ENCODE data around the gene GPS1.
A peak's percentile ranks its signal among the peaks of the same experiment; 100 is the strongest.

GPS1 gene

DNA sequence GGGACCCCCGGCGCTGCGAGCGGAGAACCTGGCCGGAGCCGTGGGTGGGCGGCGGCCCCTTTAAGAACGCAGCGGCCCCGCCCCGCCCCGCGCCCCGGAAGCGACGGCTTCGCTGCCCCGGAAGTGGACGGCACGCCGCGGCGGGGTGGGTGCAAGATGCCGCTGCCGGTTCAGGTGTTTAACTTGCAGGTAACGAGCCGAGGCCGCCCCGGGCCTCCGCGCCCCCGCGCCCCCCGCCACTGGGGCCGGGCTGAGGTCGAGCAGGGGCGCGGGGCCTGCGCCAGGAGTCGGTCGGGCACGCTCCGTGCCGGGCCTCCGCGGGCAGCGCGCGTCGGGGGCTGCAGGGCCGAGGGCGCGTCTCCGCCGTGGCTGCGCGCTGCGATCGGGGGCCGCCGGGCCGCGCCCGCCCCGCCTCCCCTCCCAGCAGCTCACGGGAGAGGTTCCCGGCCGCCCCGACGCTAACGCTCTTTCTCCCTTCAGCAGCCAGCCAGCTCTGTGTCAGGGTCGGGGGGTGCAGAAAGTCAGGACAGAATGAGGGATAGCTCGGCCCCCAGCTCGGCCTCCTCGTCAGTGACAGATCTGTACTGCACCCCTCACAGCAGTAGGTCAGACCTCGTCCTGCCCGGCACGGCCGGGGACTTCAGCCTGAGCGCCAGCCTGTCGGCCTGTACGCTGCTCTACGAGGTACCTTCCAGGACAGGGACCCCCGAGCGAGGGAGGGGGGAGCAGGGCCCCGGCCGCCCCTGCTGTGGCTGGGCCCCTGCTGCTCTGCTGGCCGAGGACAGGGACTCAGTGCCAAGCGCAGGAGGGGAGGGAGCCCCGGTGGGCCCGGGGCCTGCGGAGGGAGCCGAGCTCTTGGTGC is at the start of gene GPS1, which contains the start of gene RFNG:
Gene GPS1, plus strand, starts transcription at position 123 of the 862 bp plus-strand sequence. Its CDS starts 34 bp downstream, at position 157.
Gene RFNG, minus strand, starts transcription at position 36 of the 862 bp plus-strand sequence. CDS start 45 bp downstream, outside the sequence.
- peak; percentile 80 for DNase-seq

DNA sequence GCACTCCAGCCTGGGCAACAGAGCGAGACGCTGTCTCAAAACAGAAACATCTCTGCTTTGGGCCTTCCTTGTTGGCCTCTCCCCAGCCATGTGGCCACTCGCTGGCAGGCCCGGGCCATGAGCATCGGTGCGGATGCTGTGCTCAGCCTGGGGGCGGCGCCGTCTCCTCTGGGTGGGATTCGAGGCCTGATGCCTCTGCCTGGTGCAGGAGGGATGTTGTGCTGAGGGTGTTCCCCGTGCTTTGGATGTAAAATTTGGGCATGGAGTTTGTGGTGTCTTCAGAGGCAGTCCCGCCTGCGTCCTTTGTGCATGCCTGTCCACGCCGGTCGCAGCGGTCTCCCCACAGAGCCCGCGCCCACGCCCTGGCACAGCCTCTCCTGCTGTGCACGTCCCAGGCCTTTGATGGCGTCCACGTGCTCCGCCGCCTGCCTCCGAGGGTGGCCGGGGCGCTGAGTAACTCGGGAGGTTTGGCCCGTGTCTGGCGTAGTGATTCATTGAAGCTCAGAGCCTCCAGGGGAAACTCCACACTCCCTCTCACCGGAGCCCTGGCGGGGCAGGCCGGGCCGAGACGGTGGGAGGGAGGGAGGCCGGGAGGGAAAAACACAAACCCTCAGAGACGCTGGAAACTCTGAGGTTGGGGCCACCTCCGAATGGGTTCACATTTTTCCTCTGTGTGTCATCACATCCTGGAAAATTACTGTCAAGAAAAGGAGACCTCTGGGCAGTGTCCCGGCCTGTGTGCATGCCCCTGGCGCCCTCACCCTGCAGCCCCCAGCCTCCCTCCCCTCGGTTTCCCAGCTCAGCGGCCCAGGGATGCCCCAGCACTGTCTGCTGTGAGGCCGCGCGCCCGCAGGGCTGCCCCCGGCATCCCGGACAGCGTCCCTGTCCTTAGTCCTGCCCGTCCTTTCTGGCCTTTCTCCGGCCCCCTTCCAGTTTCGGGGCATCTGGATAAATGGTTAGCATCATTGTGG is 48.0 kb upstream of the GPS1 start:
- peak in 1 of 2 donors; percentile 40 for DNase-seq

DNA sequence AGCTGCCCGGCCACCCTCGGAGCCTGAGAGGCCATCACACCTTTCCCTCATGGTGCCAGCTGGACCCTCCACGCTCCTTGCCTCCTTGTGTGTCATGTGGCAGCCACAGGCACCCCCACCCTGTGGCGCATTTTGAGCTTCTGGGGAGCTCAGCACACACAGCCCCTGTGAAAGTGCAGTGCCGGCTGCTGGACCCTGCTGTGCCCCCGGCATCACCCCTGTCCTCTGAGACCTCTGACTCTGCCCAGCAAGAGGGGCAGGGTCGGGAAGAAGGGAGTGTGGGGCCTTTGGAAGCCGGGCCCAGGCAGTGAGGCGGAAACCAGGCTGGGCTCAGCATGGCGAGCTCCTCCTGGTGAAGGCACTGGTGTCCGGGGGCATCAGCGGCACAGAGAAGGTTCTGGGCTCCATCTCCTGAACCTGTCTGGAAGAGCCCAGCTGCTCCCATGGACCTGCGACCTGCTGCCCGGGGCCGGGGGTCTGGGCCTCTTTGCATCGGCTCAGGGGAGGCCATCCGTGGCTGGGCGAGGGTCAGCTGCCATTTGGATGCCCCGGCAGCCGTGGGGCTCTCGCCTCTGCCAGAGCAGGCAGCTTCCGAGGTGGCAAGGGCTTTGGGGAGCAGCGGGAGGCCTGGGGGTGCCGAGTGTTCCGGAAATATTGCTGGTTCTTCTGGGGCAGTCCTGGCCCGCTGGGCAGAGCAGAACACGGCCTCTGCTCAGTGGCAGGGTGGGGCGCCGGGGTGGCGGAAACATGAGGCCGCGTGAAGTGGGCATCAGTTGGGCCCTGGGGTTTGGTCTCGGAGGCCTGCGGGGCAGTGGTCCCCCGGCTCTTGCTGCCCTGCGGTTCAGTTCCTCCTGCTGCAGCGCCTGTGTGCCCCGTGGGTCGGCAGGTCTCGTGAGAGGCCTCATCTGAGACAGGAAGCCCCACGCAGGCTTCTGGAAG is 46.9 kb upstream of the GPS1 start:
- DNase-seq: no peak

DNA sequence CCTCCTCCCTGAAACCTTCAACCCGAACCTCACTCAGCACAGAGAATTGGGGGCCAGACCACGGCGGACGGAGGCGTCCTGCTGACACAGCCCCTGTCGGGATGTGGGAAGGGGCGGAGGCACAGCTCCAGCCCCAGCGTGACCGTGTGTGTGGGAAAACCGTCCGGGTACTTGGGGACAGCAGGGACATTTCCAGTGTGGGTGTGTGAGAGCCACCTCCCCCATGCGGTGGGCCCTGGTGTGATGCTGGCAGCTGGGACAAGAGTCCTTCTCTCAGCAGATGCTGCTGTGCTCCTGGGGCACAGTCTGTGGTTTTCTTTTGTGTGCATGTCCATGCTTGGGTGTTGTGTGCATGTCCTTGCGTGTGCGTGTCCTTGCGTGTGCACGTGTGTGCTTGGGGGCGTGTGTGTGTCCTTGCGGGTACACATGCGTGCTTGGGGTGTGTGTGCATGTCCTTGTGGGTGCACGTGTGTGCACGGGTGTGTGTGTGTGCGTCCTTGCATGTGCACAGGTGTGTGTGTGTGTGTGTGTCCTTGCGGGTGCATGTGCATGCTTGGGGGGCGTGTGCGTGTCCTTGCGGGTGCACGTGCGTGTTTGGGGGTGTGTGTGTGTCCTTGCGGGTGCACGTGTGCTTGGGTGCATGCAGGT is 45.9 kb upstream of the GPS1 start:
- no peak for DNase-seq

DNA sequence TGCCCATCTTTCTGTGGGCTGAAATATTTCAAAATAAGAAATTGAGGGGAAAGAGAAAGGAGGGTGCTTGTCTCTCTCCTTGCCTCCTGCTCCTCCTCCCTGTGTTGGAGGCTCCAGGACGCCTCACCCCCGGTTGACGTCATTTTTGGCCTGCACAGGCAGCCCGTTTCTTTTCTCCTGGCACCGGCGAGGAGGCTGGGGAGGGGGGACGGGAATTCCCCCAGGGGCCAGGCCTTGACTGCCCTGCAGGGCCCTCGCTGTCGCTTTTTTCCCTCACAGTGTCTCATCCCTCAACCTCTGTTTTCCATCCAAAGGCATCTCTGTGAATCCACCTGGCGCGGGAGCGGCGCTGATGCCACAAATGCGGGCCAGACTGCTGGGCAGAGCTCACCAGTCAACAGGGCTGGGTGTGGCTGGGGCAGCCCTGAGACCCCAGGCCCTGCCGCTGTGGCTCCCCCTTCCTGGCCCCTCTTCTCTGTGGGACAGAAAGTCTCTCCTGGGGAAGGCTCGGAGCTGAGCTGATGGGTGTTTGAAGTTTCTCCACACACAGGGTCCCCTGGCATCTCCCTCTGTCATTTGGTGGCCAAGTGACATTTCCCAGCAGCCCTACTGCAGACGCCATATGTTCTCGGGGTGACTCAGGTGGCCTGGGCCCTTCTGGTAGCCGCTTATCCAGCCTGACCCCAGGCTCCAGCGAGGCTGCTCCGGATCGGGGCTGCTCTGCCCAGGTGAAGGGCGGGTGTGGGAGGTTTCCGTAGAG is 45.0 kb upstream of the GPS1 start:
- no peak for DNase-seq

DNA sequence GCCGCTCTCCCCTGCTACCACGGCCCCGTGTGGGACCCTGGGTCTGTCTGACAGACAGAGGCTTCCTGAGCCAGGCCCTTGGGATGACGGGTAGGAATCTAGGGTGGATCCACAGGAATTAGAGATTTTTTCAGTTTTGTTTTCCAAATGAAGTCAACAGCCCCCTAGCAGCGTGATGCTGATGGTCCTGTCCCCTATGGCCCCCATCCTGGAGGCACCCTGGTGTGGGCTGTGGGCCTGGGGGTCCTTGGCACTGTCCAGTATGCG is 44.5 kb upstream of the GPS1 start:
- no peak for DNase-seq

GRCh38 chr17:82007495-82008257 is 44.0 kb upstream of the GPS1 start:
- DNase-seq: no peak

- no peak for DNase-seq
Measured at GRCh38 chr17:82008258-82008940, 43.3 kb upstream of the GPS1 start.

DNA sequence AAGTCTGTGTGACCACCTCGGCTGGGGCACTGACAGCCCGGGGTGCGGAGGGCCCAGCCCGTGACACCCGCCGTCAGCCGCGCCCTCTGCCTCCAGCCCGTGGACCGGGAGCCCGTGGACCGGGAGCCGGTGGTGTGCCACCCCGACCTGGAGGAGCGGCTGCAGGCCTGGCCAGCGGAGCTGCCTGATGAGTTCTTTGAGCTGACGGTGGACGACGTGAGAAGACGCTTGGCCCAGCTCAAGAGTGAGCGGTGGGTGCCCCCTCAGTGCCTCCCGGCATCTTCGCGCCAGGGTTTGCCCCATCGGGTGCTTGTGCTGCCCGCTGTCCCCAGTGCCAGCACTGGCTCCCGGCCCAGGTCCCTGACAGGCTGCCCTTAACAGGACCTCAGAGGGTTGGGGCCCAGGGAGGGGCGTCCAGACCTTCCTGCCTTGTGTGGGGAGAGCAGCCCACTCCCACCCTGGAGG is 42.7 kb upstream of the GPS1 start:
- no peak for DNase-seq

- no peak for DNase-seq
Measured at GRCh38 chr17:82009413-82009812, 42.3 kb upstream of the GPS1 start.

GRCh38 chr17:82010575-82011525 is 40.8 kb upstream of the GPS1 start:
- no peak for DNase-seq

DNA sequence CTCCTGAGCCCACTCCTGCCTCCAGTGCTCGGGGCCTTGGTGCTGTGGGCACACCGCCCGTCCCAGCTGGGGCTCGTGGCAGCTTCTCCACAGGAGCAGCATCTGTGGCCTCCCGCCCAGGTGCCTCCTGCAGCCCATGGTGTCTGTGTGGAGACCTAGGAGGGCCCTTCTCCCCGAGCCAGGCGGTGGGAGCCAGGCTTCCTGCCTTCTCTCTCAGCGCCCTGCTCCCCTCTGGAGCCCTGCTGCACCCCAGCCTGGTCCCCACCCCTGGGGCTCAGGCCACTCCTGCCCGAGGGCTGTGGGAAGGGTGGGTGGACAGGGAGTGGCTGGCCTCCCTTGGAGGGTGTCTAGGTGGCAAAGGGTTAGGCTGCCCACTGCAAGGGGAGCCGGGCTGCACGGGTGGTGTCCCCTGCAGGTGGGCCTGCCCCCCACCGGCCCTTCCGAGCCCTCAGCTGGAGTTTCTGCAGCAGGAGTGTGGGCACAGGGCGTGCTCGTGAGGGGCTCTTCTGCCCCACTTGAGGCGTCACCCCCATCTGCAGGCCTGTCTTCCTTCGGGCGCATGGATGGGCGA is 40.0 kb upstream of the GPS1 start:
- DNase-seq: no peak

DNA sequence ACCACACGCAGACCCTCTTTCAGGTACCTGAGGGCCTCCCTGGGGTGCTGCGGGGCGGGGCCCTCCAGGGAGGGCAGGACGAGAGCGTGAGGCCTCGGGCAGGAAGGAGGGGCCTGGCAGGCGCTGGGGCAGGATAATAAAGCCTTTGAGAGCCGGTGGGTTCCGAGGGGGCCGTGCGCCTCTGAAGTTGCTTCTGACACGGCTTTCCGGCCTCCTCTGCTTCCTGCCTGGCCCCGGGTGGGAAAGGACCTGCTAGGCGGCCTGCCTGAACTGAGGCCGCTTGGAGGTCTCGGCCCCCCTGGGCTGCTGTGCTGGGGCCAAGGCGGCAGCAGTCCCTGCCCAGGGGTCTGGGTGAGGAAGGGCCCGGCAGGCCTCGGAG is 39.4 kb upstream of the GPS1 start:
- DNase-seq: no peak

- DNase-seq: no peak
Measured at GRCh38 chr17:82012640-82013295, 38.9 kb upstream of the GPS1 start.

GRCh38 chr17:82013341-82013740 is 38.4 kb upstream of the GPS1 start:
- no peak for DNase-seq

GRCh38 chr17:82013772-82014321 is 37.9 kb upstream of the GPS1 start:
- DNase-seq: no peak

- DNase-seq: no peak
Measured at GRCh38 chr17:82014432-82014831, 37.3 kb upstream of the GPS1 start.

Data from activated CD4-positive, alpha-beta T cell treated with anti-CD3 and anti-CD28 coated beads for 4 hours (primary cell).